SK-N-MC (cell line): ENCODE data around the gene TTN.

Experiments used
- EZH2 ChIP-seq: fragments of 200-600 bp; sonication (generic); IDR thresholded peaks from one replicate; pipeline ENCODE4 v1.6.1; 2017; ENCODE audit warnings: antibody characterized with exemption
- FOXP2 ChIP-seq: optimal IDR thresholded peaks from 2 replicates; pipeline ENCODE3; 2011; ENCODE audit warnings: mild to moderate bottlenecking, moderate library complexity; ENCODE audit not compliant: insufficient read depth; ENCODE audit errors: extremely low read length, control extremely low read depth
- POLR2AphosphoS5 ChIP-seq: IDR thresholded peaks from 2 replicates; pipeline ENCODE4 v1.6.1; 2012; ENCODE audit warnings: mild to moderate bottlenecking, low read depth, low read length, borderline replicate concordance

DNA sequence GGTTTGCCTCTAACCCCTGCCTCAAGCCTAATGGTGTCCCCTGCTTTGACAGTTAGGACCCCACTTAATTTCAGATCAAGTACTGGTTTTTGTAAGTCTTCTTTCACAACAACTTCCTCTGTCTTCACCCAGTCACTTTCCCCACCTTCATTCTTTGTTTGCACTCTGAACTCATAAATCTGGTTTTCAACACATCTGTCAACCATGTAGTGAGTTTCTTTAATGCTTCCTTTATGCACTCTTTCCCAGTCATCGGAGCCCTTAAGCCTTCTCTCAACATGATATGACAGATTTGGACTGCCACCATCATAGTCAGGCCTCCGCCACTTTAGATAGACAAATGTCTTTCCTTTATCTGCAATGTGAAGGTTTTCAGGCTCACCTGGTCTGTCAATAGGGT is 217.9 kb downstream of the TTN start:
- no peak for TF ChIP-seq POLR2AphosphoS5
- no peak for TF ChIP-seq EZH2
- no peak for TF ChIP-seq FOXP2
